Calu3 (cell line): Measurements from ENCODE around the gene ATXN7L1. TPM values are rescaled to one million over a fixed set of nuclear protein-coding genes. Genes with fewer than 3 reads are reported as not detected.

Source experiments
- BruUV-seq: library from RNA; stranded (reverse); fragments of 400-500 nt; replicated peaks from 2 replicates; lab custom pipeline; 2021; lab: Mats Ljungman, UMichigan
- CTCF ChIA-PET: fragments of 300-600 bp; sonication (Branson Sonifier 250); formaldehyde crosslinking; loops from one replicate; lab custom pipeline; 2022; ENCODE audit warnings: antibody characterized with exemption; lab: Charles Lee
- DNase-seq: peaks from one replicate; pipeline ENCODE4 v3.0.0; 2022
- H3K27ac Mint-ChIP-seq: one replicate; pipeline ENCODE4 v1.8.0; 2022; ENCODE audit warnings: mixed read lengths; ENCODE audit not compliant: unreplicated experiment
- H3K27me3 Mint-ChIP-seq: one replicate; pipeline ENCODE4 v1.8.0; 2022; ENCODE audit warnings: mixed read lengths; ENCODE audit not compliant: unreplicated experiment
- H3K36me3 Mint-ChIP-seq: one replicate; pipeline ENCODE4 v1.8.0; 2022; ENCODE audit warnings: mild to moderate bottlenecking, moderate library complexity, mixed read lengths; ENCODE audit not compliant: insufficient read depth, unreplicated experiment
- H3K4me1 Mint-ChIP-seq: one replicate; pipeline ENCODE4 v1.8.0; 2022; ENCODE audit warnings: mild to moderate bottlenecking, low read depth, mixed read lengths; ENCODE audit not compliant: unreplicated experiment
- H3K4me3 Mint-ChIP-seq: one replicate; pipeline ENCODE4 v1.8.0; 2022; ENCODE audit warnings: mild to moderate bottlenecking, low read depth, moderate library complexity, mixed read lengths; ENCODE audit not compliant: unreplicated experiment
- H3K9me3 Mint-ChIP-seq: one replicate; pipeline ENCODE4 v1.8.0; 2022; ENCODE audit warnings: low read depth, mixed read lengths; ENCODE audit not compliant: unreplicated experiment
- CTCF ChIP-seq: fragments of 200-600 bp; IDR thresholded peaks from one replicate; pipeline ENCODE4 v1.8.0; 2022; ENCODE audit warnings: antibody characterized with exemption; ENCODE audit not compliant: unreplicated experiment
- intact Hi-C: fragments of 100-400 bp; cut with micrococcal nuclease; formaldehyde crosslinking; loops from one replicate; pipeline ENCODE4 v1.10.0; 2022; ENCODE audit not compliant: unreplicated experiment
- total RNA-seq: library from RNA; stranded (reverse); gene quantifications from 2 replicates; pipeline ENCODE4 v1.2.3, GENCODE V29; 2022

Gene ATXN7L1
- total RNA-seq, 1 experiment from 2014 or later: 12.0 TPM

DNA sequence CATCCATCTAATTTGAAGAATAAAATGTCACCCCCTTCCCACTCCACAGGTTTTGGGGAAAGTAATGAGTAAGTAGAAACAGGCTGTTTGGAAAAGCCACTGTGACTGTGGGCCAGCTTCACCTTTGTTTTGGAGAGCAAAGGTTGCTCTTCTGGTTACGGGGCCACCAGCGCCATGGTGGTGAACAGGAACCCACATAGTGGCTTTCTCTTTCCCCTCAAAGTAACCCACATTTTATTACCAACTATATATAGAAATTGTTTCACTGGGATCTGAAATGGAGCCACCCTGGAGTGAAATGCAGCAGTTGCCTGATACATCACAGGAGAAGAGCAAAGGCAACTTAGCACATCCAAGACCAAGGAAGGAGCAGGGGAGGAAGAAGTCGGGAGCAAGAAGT is 182.8 kb downstream of the ATXN7L1 start:
- Mint-ChIP-seq H3K27ac (no peak overlapping the region), H3K4me1 (peaks cover 16% of the 10 kb centered on the region), H3K9me3 (peaks cover 4% of the 10 kb centered on the region), H3K27me3 (no peaks in the 10 kb centered on the region), H3K36me3 (peaks cover 11% of the 10 kb centered on the region), H3K4me3 (no peak overlapping the region)
- intact Hi-C loops: no loop called here
- no peak for DNase-seq
- TF ChIP-seq CTCF: no peak
- BruUV-seq: no TSS peak
- CTCF ChIA-PET: no interaction called here

- peaks cover 4% of the 10 kb centered on the region for H3K9me3 Mint-ChIP-seq
- no peaks in the 10 kb centered on the region for H3K27me3 Mint-ChIP-seq
- H3K36me3 Mint-ChIP-seq: peaks cover 11% of the 10 kb centered on the region
- peak overlapping the region; percentile 68 for H3K4me3 Mint-ChIP-seq
- peaks cover 16% of the 10 kb centered on the region for H3K4me1 Mint-ChIP-seq
- CTCF ChIA-PET: interaction anchor here (0.7 to 0.9 kb wide), 2 partner anchors 15 to 1277 kb away, joined by 4 read pairs; no protein-coding TSS in a partner anchor
- TF ChIP-seq CTCF: no peak
- no peak overlapping the region for H3K27ac Mint-ChIP-seq
- no TSS peak for BruUV-seq
- DNase-seq: peak; percentile 50
- intact Hi-C loops: no loop called here
These were observed 184.5 kb downstream of the ATXN7L1 start for GRCh38 chr7:105691680-105692564.

DNA sequence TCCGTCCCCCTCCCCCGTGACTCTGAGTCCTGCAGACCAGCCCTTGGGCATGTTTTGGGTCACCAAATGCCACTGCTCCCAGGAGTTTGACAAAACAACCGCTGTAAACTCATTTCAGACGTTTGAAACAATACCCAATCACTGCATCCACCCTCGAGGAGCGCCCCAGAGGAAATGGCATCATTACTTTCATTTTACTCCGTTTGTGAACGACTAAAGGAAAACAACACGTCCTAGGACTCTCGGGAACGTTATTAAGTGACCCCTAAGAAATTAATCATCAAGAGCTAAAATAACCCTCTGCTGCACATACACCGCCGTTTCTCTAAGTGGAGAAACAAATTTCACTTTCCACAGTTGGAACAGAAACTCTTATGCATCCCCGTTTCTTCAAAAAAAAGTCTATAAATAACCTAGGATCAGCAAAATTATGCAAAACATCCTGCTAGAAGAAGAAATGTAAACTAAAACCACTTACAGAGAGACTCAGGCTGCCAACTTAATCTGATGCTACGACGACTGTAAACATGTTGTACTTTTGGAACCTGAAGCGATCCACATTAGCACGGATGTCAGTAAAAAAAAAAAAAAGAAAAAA is 185.2 kb downstream of the ATXN7L1 start:
- no TSS peak for BruUV-seq
- Mint-ChIP-seq H3K36me3 (peaks cover 11% of the 10 kb centered on the region), H3K27me3 (no peaks in the 10 kb centered on the region), H3K4me3 (peak overlapping the region; percentile 68), H3K27ac (no peak overlapping the region), H3K4me1 (peaks cover 16% of the 10 kb centered on the region), H3K9me3 (no peaks in the 10 kb centered on the region)
- TF ChIP-seq CTCF: no peak
- DNase-seq: no peak
- intact Hi-C loops: no loop called here
- CTCF ChIA-PET: interaction anchor here (0.7 to 0.9 kb wide), 2 partner anchors 14 to 1276 kb away, joined by 4 read pairs; no protein-coding TSS in a partner anchor

- no peak for DNase-seq
- Mint-ChIP-seq H3K27ac (no peak overlapping the region), H3K36me3 (peaks cover 11% of the 10 kb centered on the region), H3K4me1 (peaks cover 16% of the 10 kb centered on the region), H3K27me3 (no peaks in the 10 kb centered on the region), H3K4me3 (peak overlapping the region; percentile 68), H3K9me3 (no peaks in the 10 kb centered on the region)
- TF ChIP-seq CTCF: no peak
- intact Hi-C loops: no loop called here
- CTCF ChIA-PET: no interaction called here
- BruUV-seq: no TSS peak
These were observed 186.0 kb downstream of the ATXN7L1 start for GRCh38 chr7:105690325-105690945.
